NCI-H146 treated with DMSO at 0.1 percent for 48 hours (cell line): ENCODE results near the gene AK1.

Experiments
- DNase-seq: peaks from one replicate; lab custom pipeline; 2025; ENCODE audit not compliant: unreplicated experiment; lab: John Stamatoyannopoulos, UW

AK1 gene

GRCh38 chr9:127909839-127910273, 32.4 kb upstream of the AK1 start:
- no peak for DNase-seq

DNA sequence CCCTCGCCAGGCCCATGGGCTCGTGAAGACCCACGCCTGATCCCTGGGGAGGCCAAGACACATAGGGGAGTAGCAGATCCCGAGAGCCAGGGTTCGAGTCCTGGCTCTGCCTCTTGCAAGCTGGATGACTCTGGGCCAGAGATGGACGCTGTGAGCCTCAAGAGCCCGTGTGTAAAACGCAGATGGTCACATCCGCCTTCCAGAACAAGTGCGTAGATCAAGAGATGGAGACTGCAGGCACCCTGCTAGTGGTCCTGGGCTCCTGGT, 31.1 kb upstream of the AK1 start:
- DNase-seq = no peak

- no peak for DNase-seq
These were observed 30.6 kb upstream of the AK1 start for GRCh38 chr9:127907867-127908659.

GRCh38 chr9:127905788-127906191, 28.3 kb upstream of the AK1 start:
- no peak for DNase-seq

GRCh38 chr9:127905004-127905728, 27.7 kb upstream of the AK1 start:
- no peak for DNase-seq

DNA sequence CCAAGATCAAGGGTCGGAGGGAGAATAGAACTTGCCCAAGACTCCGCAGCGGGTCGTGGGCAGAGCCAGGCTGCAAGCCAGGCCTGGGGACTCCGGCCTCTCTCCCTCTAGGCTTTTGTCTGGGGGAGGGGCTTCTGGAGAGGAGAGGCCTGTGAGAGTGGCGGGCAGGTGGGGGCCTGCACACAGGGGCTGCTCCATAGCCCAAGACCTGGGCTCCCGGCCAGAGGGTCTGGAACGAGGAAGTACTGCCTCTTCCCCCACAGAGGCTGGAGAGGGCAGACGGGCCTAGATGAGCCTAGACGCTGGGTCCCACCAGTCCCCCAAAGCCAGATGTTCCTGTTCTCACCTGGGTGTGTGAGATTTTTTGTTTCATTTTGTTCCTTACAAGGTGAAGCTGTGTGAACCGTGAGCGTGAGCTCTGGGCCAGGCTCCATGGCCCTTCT, 27.1 kb upstream of the AK1 start:
- no peak for DNase-seq

GRCh38 chr9:127903557-127904475, 26.3 kb upstream of the AK1 start:
- DNase-seq = no peak

GRCh38 chr9:127899128-127899943, 21.9 kb upstream of the AK1 start, which contains the start of gene ST6GALNAC6:
ST6GALNAC6 (minus strand) TSS chr9:127899603; CDS start chr9:127897981, 1,622 bp downstream.
- no peak for DNase-seq

DNA sequence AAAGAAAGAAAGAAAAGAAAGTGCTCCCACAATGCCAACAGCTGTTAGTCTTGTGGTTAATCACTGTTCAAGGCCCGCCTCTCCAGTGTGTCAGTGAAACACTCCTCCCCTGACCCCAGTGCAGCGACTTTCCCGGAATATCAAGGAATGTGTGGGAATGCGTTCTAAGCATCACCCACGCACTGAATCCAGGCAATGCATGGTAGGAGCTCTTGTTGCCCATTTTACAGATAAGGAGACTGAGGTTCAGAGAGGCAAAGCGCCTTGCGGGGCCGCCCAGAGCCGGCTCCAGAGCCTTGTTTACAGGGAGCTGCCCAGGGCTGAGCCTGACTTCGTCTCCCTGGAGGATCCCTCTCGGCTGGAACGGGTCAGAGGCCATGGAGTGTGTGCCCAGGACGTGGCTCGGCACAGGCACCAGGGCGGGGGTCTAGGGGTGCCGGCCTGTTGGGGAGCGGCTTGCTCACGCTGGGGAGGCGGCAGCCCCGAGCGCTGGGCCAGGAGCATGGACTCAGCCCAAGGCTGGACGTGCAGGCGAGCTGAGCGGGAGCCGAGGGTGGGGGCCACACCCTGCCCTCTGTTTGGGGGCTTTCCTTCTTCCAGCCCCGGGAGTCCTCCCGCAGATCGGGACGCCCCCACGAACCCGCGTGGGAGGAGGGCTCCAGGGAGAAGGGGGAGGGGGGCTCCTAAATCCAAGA, 21.1 kb upstream of the AK1 start:
- DNase-seq = no peak

DNA sequence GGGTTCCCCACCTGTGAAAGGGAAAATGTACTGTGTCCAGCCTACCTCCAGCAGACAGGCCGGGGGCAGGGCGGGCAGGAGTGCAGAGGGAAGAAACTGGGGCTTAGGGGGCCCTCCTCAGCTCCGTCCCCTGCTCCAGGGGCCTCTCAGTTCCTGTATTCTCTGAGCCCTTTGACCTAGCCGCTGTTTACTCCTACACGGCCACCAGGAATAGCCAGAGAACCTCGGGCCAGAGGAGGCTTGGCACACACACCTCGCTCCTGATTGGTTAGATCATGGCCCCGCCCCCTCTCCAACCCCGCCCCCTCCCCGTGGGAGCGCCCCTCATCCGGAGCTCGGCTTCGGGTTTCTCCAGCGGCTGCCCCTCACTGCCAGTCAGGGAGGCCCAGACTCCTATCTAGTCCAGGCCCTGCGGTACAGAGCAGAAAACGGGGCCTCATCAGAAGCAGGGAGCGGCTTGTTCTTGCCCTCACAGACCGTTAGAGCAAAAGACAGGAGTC, 19.8 kb upstream of the AK1 start:
- DNase-seq = no peak

GRCh38 chr9:127896395-127897192, 19.1 kb upstream of the AK1 start:
- DNase-seq = no peak

GRCh38 chr9:127895811-127896210, 18.3 kb upstream of the AK1 start:
- no peak for DNase-seq

GRCh38 chr9:127893392-127893791, 15.9 kb upstream of the AK1 start:
- no peak for DNase-seq

- no peak for DNase-seq
These were observed 15.4 kb upstream of the AK1 start for GRCh38 chr9:127892831-127893230.

DNA sequence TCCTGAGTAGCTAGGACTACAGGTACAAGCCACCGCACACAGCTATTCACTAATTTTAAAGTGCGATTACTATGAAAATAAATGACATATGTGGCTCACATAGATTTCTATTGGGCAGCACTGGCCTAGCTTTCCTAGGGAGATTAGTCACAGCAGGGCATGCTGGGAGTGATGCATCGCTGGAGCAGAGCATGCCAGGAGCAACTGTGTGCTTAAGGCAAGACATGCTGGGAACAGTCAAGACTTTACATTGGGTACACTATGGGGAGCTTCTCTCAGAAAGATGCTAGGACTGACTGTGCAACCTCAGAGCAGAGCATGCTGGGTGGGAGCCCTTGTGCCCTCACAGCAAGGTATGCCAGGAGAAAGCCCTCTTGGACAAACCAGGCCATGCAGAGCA, 12.6 kb upstream of the AK1 start:
- no peak for DNase-seq

DNA sequence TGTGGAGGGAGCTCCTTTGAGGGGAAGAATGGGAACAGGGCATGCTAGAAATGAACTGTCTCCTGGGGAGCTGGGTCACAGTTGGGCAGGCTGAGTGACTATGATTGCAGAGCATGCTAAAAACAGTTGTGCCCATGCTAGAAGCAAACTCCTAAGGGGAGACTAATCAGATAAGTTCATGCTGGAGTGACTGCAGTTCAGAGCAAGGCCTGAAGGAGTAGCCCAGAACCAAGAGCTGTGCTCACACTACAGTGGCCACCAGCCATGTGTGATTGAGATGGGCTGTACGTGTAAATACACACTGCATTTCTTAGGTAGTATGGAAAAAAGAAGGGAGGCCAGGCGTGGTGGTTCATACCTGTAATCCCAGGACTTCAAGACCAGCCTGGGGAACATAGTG, 10.3 kb upstream of the AK1 start:
- DNase-seq = no peak

GRCh38 chr9:127886401-127886972, 9.0 kb upstream of the AK1 start:
- no peak for DNase-seq

GRCh38 chr9:127885508-127886281, 8.2 kb upstream of the AK1 start:
- DNase-seq = no peak
